Prostate gland (tissue), 2 donors: ENCODE results near the gene NUAK1. TPM values are rescaled to one million over a fixed set of nuclear protein-coding genes. Genes with fewer than 3 reads are reported as not detected.

ENCODE experiments used
- DNase-seq: peaks from one replicate; pipeline ENCODE4 v3.0.0-alpha.2; 2019; ENCODE audit warnings: low spot score
- H3K27ac ChIP-seq, 2 donors: fragments of 200-600 bp; sonication (generic); 2 replicates each; pipeline ENCODE4 v1.5.1; 2017 to 2019
- H3K27me3 ChIP-seq: fragments of 200-600 bp; sonication (generic); replicated peaks from 2 replicates; pipeline ENCODE4 v1.5.1; 2019; ENCODE audit not compliant: insufficient read depth
- H3K36me3 ChIP-seq, 2 donors: fragments of 200-600 bp; sonication (generic); 1 replicate in 1 of 2; 2 replicates in 1 of 2; pipeline versions ENCODE4 v1.5.1 to v1.8.1; 2017 to 2019
- H3K4me1 ChIP-seq: fragments of 200-600 bp; sonication (generic); replicated peaks from 2 replicates; pipeline ENCODE4 v1.5.1; 2019
- H3K4me3 ChIP-seq, 2 donors: fragments of 200-600 bp; sonication (generic); 2 replicates each; pipeline ENCODE4 v1.5.1; 2017 to 2019
- H3K9me3 ChIP-seq: fragments of 200-600 bp; sonication (generic); 2 replicates; pipeline ENCODE4 v1.5.1; 2017
- POLR2A ChIP-seq: fragments of 450-650 bp; IDR thresholded peaks from one replicate; pipeline ENCODE4 v1.6.1; 2016; ENCODE audit warnings: antibody characterized with exemption, mild to moderate bottlenecking
- POLR2AphosphoS5 ChIP-seq: sonication (generic); formaldehyde crosslinking; IDR thresholded peaks from one replicate; pipeline ENCODE4 v1.6.1; 2017; ENCODE audit warnings: antibody characterized with exemption
- WGBS: methylation state at CpG from one replicate; pipeline ENCODE4 v1.1.5; 2018; 5-methylcytosine and 5-hydroxymethylcytosine counted together
- intact Hi-C: fragments of 100-400 bp; cut with DNase I; formaldehyde crosslinking; loops from one replicate; pipeline ENCODE4 v1.14.2; 2022
- total RNA-seq, 2 donors: library from RNA; depleted of rRNA; stranded (reverse); fragments of >200 nt; gene quantifications; one replicate each; pipeline ENCODE4 v1.1.0, GENCODE V29; 2016
- TF ChIP-seq, protein P1 (sequence below), 4 experiments: fragments of 200-600 bp in 2 of 4; fragments of 450-650 bp in 2 of 4; sonication (generic) in 2 of 4; IDR thresholded peaks; 1 replicate in 3 of 4; 2 replicates in 1 of 4; pipeline ENCODE4 v1.5.1; 2016 to 2019; ENCODE audit warnings: antibody characterized with exemption in 4 of 4, mild to moderate bottlenecking in 2 of 4, moderate library complexity in 2 of 4

Gene NUAK1
- total RNA-seq, 2 donors from 2014 or later, result 9.6 to 16.0 TPM

DNA sequence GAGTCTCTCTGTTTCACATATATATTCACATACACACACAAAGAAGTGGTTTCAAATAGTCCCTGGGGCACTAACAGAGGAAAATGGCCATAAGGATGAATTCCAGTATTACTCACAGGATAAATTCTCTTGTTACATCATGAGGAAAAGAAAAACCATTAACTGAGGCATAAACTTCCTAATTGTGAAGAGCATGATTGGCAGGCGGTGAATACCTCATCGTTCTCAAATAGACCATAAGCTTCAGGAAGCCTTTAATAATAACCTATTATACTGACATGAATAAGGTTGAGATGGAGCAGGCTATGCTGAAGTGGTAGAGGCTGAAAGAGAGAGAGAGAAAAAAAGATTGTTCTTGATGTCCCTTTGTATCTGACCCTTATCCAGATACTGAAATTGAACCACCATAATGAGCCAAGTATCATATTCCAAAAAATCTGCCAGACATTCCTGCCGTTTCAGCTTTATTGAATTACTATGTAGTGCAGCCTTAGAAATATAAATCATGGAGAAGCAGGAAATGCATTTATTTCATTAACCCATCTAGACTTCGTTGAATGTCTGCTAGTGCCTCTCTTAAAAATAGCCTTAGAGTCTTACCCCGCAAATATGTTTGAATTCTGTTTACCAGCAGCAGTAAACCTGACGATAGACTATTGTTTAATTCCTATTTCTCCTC is 86.8 kb downstream of the NUAK1 start:
- H3K36me3 ChIP-seq, result no peaks in the 10 kb centered on the region
- no peak for TF ChIP-seq POLR2A
- H3K27ac ChIP-seq, result no peak overlapping the region
- H3K4me3 ChIP-seq, result no peak overlapping the region
- no peaks in the 10 kb centered on the region for H3K27me3 ChIP-seq
- WGBS, result 61% methylated on average over 6 of the region's 6 CpGs
- no peak for DNase-seq
- H3K9me3 ChIP-seq, result no peaks in the 10 kb centered on the region
- intact Hi-C loops, result no loop called here
- no peaks in the 10 kb centered on the region for H3K4me1 ChIP-seq

DNA sequence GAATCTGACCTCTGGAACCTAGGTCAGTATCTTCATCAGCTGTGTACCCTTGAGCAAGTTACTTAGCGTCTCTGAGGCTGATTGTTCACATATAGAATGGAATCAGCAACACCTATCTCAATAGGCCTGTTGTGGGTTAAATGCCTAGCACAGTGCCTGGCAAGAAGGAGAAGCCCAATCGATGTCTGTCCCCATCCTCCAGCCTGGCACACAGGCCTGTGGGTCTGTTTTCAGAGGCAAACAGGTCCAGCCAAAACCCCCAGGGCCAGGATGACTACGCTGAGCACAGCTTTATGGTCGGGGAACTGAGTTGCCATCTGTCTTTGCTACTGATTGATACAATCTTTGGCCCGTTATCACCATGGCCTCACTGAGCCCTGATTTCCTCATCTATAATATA is 89.2 kb downstream of the NUAK1 start:
- H3K4me3 ChIP-seq, result no peak overlapping the region
- no peaks in the 10 kb centered on the region for H3K36me3 ChIP-seq
- H3K27ac ChIP-seq, result no peak overlapping the region
- intact Hi-C loops, result no loop called here
- TF ChIP-seq, protein P1, sequence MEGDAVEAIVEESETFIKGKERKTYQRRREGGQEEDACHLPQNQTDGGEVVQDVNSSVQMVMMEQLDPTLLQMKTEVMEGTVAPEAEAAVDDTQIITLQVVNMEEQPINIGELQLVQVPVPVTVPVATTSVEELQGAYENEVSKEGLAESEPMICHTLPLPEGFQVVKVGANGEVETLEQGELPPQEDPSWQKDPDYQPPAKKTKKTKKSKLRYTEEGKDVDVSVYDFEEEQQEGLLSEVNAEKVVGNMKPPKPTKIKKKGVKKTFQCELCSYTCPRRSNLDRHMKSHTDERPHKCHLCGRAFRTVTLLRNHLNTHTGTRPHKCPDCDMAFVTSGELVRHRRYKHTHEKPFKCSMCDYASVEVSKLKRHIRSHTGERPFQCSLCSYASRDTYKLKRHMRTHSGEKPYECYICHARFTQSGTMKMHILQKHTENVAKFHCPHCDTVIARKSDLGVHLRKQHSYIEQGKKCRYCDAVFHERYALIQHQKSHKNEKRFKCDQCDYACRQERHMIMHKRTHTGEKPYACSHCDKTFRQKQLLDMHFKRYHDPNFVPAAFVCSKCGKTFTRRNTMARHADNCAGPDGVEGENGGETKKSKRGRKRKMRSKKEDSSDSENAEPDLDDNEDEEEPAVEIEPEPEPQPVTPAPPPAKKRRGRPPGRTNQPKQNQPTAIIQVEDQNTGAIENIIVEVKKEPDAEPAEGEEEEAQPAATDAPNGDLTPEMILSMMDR (IDR thresholded peaks at IDR 0.05), result no peak
- TF ChIP-seq POLR2A, result no peak
- no peak for TF ChIP-seq POLR2AphosphoS5
- no peaks in the 10 kb centered on the region for H3K27me3 ChIP-seq
- H3K4me1 ChIP-seq, result no peaks in the 10 kb centered on the region
- no peak for DNase-seq
- 91% methylated on average over 5 of the region's 5 CpGs for WGBS
- no peaks in the 10 kb centered on the region for H3K9me3 ChIP-seq

DNA sequence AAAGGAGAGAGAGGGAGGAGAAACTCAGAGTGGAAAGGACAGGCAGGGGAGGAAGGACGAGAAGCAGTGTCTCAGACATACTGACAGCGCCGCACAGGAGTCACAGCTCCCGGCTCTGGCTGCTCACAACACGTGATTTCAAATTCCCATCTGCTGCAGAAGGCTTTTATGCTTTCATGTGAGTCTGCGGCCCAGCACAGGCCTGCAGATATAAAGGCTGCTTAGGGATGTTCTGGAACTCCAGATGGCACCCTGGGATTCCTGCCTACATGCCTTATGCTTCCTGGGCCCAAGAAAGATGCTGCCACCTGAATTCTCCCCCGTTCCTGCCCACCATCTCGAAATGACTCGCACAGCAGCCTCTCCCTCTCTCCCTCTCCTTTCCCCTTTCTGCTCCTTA is 89.6 kb downstream of the NUAK1 start:
- H3K4me1 ChIP-seq, result no peaks in the 10 kb centered on the region
- H3K36me3 ChIP-seq, result no peaks in the 10 kb centered on the region
- no peaks in the 10 kb centered on the region for H3K27me3 ChIP-seq
- no peak for DNase-seq
- no peaks in the 10 kb centered on the region for H3K9me3 ChIP-seq
- no peak overlapping the region for H3K27ac ChIP-seq
- intact Hi-C loops, result no loop called here
- H3K4me3 ChIP-seq, result no peak overlapping the region
- 94% methylated on average over 9 of the region's 9 CpGs for WGBS
- TF ChIP-seq POLR2A (no peak), POLR2AphosphoS5 (no peak)
- TF ChIP-seq, protein P1 (IDR thresholded peaks at IDR 0.05), result no peak

GRCh38 chr12:106048676-106049075 is 90.1 kb downstream of the NUAK1 start:
- H3K36me3 ChIP-seq, result no peaks in the 10 kb centered on the region
- intact Hi-C loops, result no loop called here
- no peak for DNase-seq
- TF ChIP-seq POLR2A, result no peak
- TF ChIP-seq POLR2AphosphoS5, result no peak
- TF ChIP-seq, protein P1 (IDR thresholded peaks at IDR 0.05), result no peak
- H3K4me1 ChIP-seq, result no peaks in the 10 kb centered on the region
- 88% methylated on average over 6 of the region's 6 CpGs for WGBS
- H3K27ac ChIP-seq, result no peak overlapping the region
- H3K4me3 ChIP-seq, result no peak overlapping the region
- H3K27me3 ChIP-seq, result no peaks in the 10 kb centered on the region
- H3K9me3 ChIP-seq, result no peaks in the 10 kb centered on the region

DNA sequence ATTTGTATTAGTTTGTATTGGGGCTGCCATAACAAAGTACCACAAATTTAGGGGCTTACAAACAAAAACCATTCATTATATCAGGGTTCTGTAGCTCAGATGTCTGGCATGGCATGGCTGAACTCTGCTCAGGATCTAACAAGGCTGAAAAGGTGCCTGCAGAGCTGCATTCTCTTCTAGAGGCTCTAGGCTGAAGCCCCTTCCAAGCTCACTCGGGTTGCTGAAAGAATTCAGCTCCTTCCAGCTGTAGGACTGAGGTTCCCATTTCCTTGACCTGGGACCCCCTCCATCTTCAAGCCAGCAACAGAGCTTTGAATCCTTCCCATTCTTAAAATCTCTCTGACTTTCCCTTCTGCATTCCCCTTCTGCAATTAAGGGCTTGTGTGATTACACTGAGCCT is 90.7 kb downstream of the NUAK1 start:
- H3K27ac ChIP-seq, result no peak overlapping the region
- intact Hi-C loops, result no loop called here

More for the DNA sequence above, 90.7 kb downstream of the NUAK1 start:
- no peak overlapping the region for H3K4me3 ChIP-seq
- TF ChIP-seq POLR2A (no peak), POLR2AphosphoS5 (no peak)
- TF ChIP-seq, protein P1 (IDR thresholded peaks at IDR 0.05), result no peak
- no peaks in the 10 kb centered on the region for H3K4me1 ChIP-seq
- H3K9me3 ChIP-seq, result no peaks in the 10 kb centered on the region
- no peak for DNase-seq
- 95% methylated on average over 1 of the region's 1 CpG for WGBS
- H3K27me3 ChIP-seq, result no peaks in the 10 kb centered on the region
- no peaks in the 10 kb centered on the region for H3K36me3 ChIP-seq
